Erythroblast (primary cell): Measurements from ENCODE around the gene GRIK2.

Source experiments
- GATA1 ChIP-seq: IDR thresholded peaks from 2 replicates; pipeline ENCODE4 v1.6.1; 2011; ENCODE audit warnings: low read depth, mild to moderate bottlenecking, control low read depth, low read length, moderate library complexity
- POLR2A ChIP-seq: IDR thresholded peaks from 2 replicates; pipeline ENCODE4 v1.6.1; 2011; ENCODE audit warnings: mild to moderate bottlenecking, low read length

DNA sequence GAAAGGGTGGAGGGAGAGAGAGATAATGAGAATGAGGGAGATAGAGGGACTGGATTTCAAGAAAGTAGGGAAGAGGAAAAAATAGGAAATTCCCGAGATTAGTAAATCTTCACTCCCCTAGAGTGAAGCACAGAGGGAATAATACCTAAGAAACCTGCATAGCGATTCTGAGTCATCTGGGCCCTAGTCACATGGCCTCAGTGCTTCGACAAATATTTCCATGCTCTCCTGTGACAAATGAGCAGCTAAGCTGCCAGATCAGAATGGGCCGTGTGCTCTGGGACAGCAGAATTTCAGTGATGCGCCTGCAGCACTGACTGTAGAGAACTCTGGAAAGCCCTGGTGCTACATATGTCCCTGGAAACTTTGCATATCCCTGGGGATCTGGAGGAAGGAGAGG is 48.6 kb upstream of the GRIK2 start:
- TF ChIP-seq POLR2A = no peak
- no peak for TF ChIP-seq GATA1
